Bone marrow (tissue), 2 donors: ENCODE measurements around the gene MEGF9.
"Not testable (repeated sequence)": the region's sequence is repeated elsewhere in the genome, so short reads cannot be mapped to it uniquely, and the experiment has no call there.

Experiments used
- DNase-seq, 2 donors: peaks; one replicate each; lab custom pipeline; 2025; lab: John Stamatoyannopoulos, UW

The MEGF9 gene

GRCh38 chr9:120571443-120572257, 142.6 kb downstream of the MEGF9 start:
- no peak for DNase-seq

- no peak for DNase-seq
Measured at GRCh38 chr9:120570296-120570695, 144.0 kb downstream of the MEGF9 start.

DNA sequence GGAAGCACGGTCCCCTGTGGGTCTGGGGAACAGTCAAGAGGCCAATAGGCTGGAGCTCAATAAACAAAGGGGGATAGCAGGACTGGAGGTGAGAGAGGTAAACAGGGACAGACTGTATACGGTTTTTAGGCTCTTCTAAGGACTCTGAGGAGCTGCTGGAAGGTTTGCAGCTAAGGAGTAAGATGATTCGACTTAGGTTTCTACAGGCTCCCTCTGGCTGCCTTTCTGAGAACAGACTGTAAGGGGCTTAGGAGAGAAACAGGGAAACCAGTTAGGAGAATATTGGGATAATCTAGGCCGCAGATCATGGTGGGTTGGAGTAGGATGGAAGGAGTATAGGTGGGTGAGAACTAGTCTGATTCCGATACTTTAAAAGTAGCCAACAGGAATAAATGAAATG, 144.7 kb downstream of the MEGF9 start:
- no peak for DNase-seq

DNA sequence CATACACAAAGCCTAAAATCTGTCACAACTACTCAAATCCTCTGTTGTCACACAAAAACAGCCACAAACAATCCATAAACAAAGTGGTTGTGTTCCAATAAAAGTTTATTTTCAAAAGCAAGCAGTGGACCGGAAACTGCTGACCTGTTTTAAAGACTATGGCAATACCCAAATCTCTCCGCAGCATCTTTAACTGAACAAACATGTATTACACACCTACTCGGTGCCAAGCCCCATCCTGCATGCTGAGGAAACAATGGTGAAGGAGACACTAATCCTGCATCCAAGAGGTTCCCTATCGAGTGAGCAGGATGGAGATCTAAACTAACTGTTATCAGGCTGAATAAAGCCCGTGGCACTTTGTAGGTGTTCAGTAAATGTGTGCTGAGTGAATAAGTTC, 145.5 kb downstream of the MEGF9 start:
- no peak for DNase-seq

- no peak for DNase-seq
Measured at GRCh38 chr9:120567874-120568273, 146.4 kb downstream of the MEGF9 start.

DNA sequence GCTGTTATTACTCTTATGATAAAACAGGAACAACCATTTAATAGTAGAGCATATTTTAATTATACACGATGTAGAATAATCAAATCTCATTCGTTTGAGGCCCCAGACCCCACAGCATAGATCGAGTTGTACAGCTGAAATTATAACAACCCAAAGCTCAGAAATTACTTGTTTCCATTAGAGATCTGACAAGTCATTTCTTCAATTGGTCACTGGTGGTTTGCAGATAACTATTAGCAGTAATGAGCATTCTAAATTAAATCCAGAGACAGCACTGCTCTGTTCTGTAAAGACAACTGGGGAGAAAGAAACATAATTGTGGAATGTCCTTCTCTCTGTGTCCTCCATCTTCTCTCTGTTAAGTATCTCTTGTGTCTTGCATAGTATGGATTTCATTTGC, 147.2 kb downstream of the MEGF9 start:
- no peak for DNase-seq

DNA sequence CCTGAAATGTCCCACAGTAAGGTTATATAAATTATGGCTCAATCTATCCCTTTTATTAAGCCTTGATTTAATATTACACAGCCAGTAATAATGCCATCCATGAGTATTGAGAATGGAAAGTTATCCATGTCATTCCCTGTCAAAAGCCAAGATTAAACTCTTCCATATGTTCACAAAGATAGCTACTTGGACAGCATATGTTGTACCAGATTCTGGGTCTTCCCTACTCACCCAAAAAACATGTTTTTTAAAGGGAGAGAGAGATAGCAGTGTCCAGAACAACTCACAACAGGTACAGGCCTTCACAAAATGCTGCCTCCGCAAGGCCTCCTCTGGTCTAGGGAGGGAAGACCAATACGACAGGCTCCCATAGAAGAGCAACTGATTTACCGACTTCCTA, 149.7 kb downstream of the MEGF9 start:
- DNase-seq, result no peak

DNA sequence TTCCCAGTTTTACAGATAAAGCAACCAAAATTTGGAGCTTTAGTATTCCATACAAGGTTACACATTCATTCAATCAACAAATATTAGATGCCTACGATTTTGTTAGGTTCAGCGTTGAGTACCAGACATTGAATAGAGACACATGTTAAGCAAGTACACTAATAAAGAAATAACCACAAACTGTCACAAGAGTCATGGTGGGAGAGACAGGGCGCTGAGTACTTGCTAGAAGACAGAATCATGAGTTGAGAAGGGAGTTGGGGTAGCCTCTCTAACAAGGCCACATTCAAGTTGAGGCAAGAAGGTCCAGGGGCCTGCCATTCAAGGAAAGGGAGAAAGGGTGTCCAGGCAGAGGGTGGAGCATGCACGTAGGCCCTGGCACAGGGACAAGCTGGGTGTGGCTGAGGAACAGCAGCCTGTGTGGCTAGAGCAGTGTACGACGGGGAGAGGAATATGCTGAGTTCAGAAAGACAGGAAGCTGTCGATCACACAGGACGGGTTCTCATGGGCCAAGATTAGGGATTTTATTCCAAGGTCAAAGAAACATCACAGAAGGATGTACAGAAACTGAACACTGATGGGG, 151.3 kb downstream of the MEGF9 start:
- DNase-seq, result no peak

GRCh38 chr9:120561709-120562108, 152.6 kb downstream of the MEGF9 start:
- DNase-seq, result no peak

DNA sequence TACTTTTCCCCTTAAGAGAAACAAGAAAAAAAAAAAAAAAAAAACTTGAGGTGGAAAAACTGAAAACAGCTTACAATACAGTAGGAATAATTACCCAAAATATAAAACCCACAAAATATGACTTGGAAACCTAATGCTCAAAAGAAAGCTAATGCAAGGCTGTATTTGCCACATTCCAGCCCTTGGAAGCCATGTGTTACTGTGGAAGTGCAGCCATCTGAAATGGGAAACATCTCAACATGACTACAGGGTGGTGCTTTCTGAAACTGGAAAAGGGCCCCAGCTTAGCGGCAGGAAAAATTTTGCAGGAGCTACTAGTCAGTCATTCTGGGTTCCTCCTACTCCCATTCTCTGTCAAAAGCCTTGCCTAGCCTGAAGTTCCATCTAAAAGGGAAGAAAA, 154.7 kb downstream of the MEGF9 start:
- DNase-seq, result no peak

DNA sequence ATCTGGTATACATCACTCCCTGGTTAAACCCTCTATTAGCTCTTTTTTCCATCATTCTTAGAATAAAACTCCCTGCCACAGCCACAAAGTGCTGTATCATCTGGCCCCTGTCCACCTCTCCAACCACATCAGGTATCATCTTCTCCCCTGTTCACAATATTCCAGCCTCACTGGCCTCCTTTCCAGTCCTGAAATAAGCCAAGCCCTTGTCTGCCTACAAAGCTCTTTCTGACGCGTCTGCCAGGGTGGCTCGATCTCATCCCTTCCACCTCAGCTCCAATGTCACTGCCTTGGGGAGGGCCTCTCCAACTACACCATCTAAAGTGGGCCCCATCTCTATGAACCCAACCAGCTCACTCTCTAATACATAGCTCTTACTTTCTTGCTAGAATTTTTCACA, 155.8 kb downstream of the MEGF9 start:
- no peak for DNase-seq

GRCh38 chr9:120557205-120557604, 157.1 kb downstream of the MEGF9 start:
- DNase-seq, result no peak

DNA sequence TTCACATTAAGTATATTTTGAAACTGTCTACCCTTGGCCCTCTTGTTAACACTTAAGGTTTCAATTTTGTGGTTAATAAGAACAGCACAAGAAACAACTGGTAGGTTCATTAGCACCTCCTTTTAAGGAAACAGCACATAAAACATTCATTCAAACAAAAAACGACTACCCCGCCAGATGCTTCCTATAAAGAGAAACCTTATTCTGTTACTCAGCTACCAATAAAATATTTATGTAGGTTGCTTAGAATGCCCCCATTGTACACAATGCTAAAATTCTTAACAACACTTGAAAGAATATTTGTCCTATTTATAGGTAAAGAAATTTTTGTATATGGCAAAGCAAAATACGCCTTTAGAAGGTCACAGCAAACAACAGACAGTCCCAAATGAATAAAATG, 157.5 kb downstream of the MEGF9 start:
- peak in 1 of 2 donors; percentile 7 for DNase-seq

GRCh38 chr9:120555839-120556238, 158.4 kb downstream of the MEGF9 start:
- peak in 1 of 2 donors; percentile 49 for DNase-seq

DNA sequence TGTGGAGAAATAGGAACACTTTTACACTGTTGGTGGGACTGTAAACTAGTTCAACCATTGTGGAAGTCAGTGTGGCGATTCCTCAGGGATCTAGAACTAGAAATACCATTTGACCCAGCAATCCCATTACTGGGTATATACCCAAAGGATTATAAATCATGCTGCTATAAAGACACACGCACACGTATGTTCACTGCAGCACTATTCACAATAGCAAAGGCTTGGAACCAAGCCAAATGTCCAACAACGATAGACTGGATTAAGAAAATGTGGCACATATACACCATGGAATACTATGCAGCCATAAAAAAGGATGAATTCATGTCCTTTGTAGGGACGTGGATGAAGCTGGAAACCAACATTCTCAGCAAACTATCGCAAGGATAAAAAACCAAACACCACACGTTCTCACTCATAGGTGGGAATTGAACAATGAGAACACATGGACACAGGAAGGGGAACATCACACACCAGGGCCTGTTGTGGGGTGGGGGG, 162.0 kb downstream of the MEGF9 start:
- not testable (repeated sequence) for DNase-seq
